ENCODE measurements around the gene RUFY2.
"Not testable (repeated sequence)": the region's sequence is repeated elsewhere in the genome, so short reads cannot be mapped to it uniquely, and the experiment has no call there.

RUFY2 gene

GRCh38 chr10:68406815-68407548 lies at the start of gene RUFY2:
RUFY2 (minus strand) TSS chr10:68407277; CDS start chr10:68407189, 88 bp downstream.
- peak within 1 kb of the TSS; percentile 98 for H3K4me3 ChIP-seq (ENCODE audit: low read depth, low read length)
- peak; percentile 46 for DNase-seq (ENCODE audit: low read depth)
- in situ Hi-C loops (cut with HindIII; ENCODE audit: low sequenced_read_pairs), result no loop called here
- TF ChIP-seq CTCF (IDR thresholded peaks at IDR 0.05; ENCODE audit: low read depth, low read length, missing control alignments), result peak; percentile 36

GRCh38 chr10:68449698-68450097 lies 42.6 kb upstream of the RUFY2 start:
- in situ Hi-C loops (cut with HindIII; ENCODE audit: low sequenced_read_pairs); H3K4me3 ChIP-seq (ENCODE audit: low read depth, low read length): not testable (repeated sequence)
- DNase-seq (ENCODE audit: low read depth), result peak; percentile 26

- TF ChIP-seq CTCF (IDR thresholded peaks at IDR 0.05; ENCODE audit: low read depth, low read length, missing control alignments), result no peak
- in situ Hi-C loops (cut with HindIII; ENCODE audit: low sequenced_read_pairs), result no loop called here
- no peak for DNase-seq (ENCODE audit: low read depth)
- no peak overlapping the region for H3K4me3 ChIP-seq (ENCODE audit: low read depth, low read length)
These were observed 39.1 kb upstream of the RUFY2 start for GRCh38 chr10:68446179-68446578.

- in situ Hi-C loops (cut with HindIII; ENCODE audit: low sequenced_read_pairs), result no loop called here
- DNase-seq (ENCODE audit: low read depth), result no peak
- TF ChIP-seq CTCF (IDR thresholded peaks at IDR 0.05; ENCODE audit: low read depth, low read length, missing control alignments), result no peak
- H3K4me3 ChIP-seq (ENCODE audit: low read depth, low read length), result no peak overlapping the region
These were observed 35.9 kb upstream of the RUFY2 start for GRCh38 chr10:68442971-68443370.

GRCh38 chr10:68440898-68441297 lies 33.8 kb upstream of the RUFY2 start:
- no peak for DNase-seq (ENCODE audit: low read depth)
- in situ Hi-C loops (cut with HindIII; ENCODE audit: low sequenced_read_pairs), result no loop called here
- no peak overlapping the region for H3K4me3 ChIP-seq (ENCODE audit: low read depth, low read length)
- no peak for TF ChIP-seq CTCF (IDR thresholded peaks at IDR 0.05; ENCODE audit: low read depth, low read length, missing control alignments)

- no peak for TF ChIP-seq CTCF (IDR thresholded peaks at IDR 0.05; ENCODE audit: low read depth, low read length, missing control alignments)
- in situ Hi-C loops (cut with HindIII; ENCODE audit: low sequenced_read_pairs), result no loop called here
These were observed 28.7 kb upstream of the RUFY2 start for GRCh38 chr10:68435803-68436202.

GRCh38 chr10:68434657-68435056 lies 27.6 kb upstream of the RUFY2 start:
- in situ Hi-C loops (cut with HindIII; ENCODE audit: low sequenced_read_pairs), result no loop called here
- DNase-seq (ENCODE audit: low read depth), result no peak
- TF ChIP-seq CTCF (IDR thresholded peaks at IDR 0.05; ENCODE audit: low read depth, low read length, missing control alignments), result no peak
- H3K4me3 ChIP-seq (ENCODE audit: low read depth, low read length), result no peak overlapping the region

More at GRCh38 chr10:68435803-68436202, 28.7 kb upstream of the RUFY2 start:
- DNase-seq (ENCODE audit: low read depth), result no peak
- H3K4me3 ChIP-seq (ENCODE audit: low read depth, low read length), result no peak overlapping the region
